WTC11 (cell line): ENCODE results near the gene USP13. TPM values are rescaled to one million over a fixed set of nuclear protein-coding genes. Genes with fewer than 3 reads are reported as not detected.
A peak's percentile ranks its signal among the peaks of the same experiment; 100 is the strongest.

Experiments
- ATAC-seq: fragments of 200-7000 bp; cut with Tn5 transposase; 2 replicates; pipeline ENCODE4 v1.10.0; 2021; ENCODE audit warnings: mild to moderate bottlenecking, moderate library complexity
- CTCF ChIA-PET: fragments of 300-600 bp; sonication (Branson Sonifier 250); formaldehyde crosslinking; loops from one replicate; lab custom pipeline; 2021; ENCODE audit warnings: antibody characterized with exemption; lab: Charles Lee
- POLR2A ChIA-PET: fragments of 350-600 bp; sonication (Branson Sonifier 250); formaldehyde crosslinking; loops from one replicate; lab custom pipeline; 2021; ENCODE audit warnings: antibody characterized with exemption; lab: Charles Lee
- DNase-seq: peaks from one replicate; pipeline ENCODE4 v3.0.0; 2021; ENCODE audit warnings: low spot score
- H3K27ac Mint-ChIP-seq: 2 replicates; pipeline ENCODE4 v1.8.0; 2021; ENCODE audit warnings: mixed read lengths
- H3K27me3 Mint-ChIP-seq: 2 replicates; pipeline ENCODE4 v1.8.0; 2021; ENCODE audit warnings: low read depth, mild to moderate bottlenecking, moderate library complexity, mixed read lengths
- H3K36me3 Mint-ChIP-seq: 2 replicates; pipeline ENCODE4 v1.8.0; 2021; ENCODE audit warnings: mixed read lengths
- H3K4me1 Mint-ChIP-seq: 2 replicates; pipeline ENCODE4 v1.8.0; 2022; ENCODE audit warnings: mixed read lengths
- H3K4me3 Mint-ChIP-seq: 2 replicates; pipeline ENCODE4 v1.8.0; 2021; ENCODE audit warnings: mild to moderate bottlenecking, moderate library complexity, mixed read lengths
- H3K9me3 Mint-ChIP-seq: 2 replicates; pipeline ENCODE4 v1.8.0; 2021; ENCODE audit warnings: mixed read lengths
- CREB1 ChIP-seq: sonication (generic); formaldehyde crosslinking; IDR thresholded peaks from 2 replicates; pipeline ENCODE4 v1.8.0; 2023; ENCODE audit warnings: mild to moderate bottlenecking, missing genetic modification reagents
- CREM ChIP-seq: sonication (generic); formaldehyde crosslinking; IDR thresholded peaks from 2 replicates; pipeline ENCODE4 v1.8.1; 2022; ENCODE audit warnings: mild to moderate bottlenecking, missing genetic modification reagents, moderate library complexity
- EMX1 ChIP-seq: fragments of 250-450 bp; sonication (Bioruptor Pico); IDR thresholded peaks from 2 replicates; pipeline ENCODE4 v1.8.0; 2021; ENCODE audit warnings: mild to moderate bottlenecking
- ETV6 ChIP-seq: sonication (generic); formaldehyde crosslinking; IDR thresholded peaks from 2 replicates; pipeline ENCODE4 v1.8.1; 2022; ENCODE audit warnings: mild to moderate bottlenecking, missing genetic modification reagents
- FOXK1 ChIP-seq: sonication (generic); formaldehyde crosslinking; IDR thresholded peaks from 2 replicates; pipeline ENCODE4 v1.8.0; 2022; ENCODE audit warnings: mild to moderate bottlenecking, moderate library complexity, missing genetic modification reagents
- MYBL2 ChIP-seq: sonication (generic); formaldehyde crosslinking; IDR thresholded peaks from 2 replicates; pipeline ENCODE4 v1.8.1; 2023; ENCODE audit warnings: mild to moderate bottlenecking, moderate library complexity, missing genetic modification reagents
- NFATC4 ChIP-seq: fragments of 250-450 bp; sonication (Bioruptor Pico); IDR thresholded peaks from 2 replicates; pipeline ENCODE4 v1.9.0; 2021; ENCODE audit warnings: mild to moderate bottlenecking
- NR1H2 ChIP-seq: sonication (generic); formaldehyde crosslinking; IDR thresholded peaks from 2 replicates; pipeline ENCODE4 v1.9.0; 2021; ENCODE audit warnings: mild to moderate bottlenecking, moderate library complexity, missing genetic modification reagents
- NR2C2 ChIP-seq: sonication (generic); formaldehyde crosslinking; IDR thresholded peaks from 2 replicates; pipeline ENCODE4 v1.8.0; 2022; ENCODE audit warnings: mild to moderate bottlenecking, missing genetic modification reagents
- OVOL2 ChIP-seq: fragments of 250-450 bp; sonication (Bioruptor Pico); IDR thresholded peaks from 2 replicates; pipeline ENCODE4 v1.9.0; 2021; ENCODE audit warnings: mild to moderate bottlenecking, borderline replicate concordance
- PRRX2 ChIP-seq: fragments of 250-450 bp; sonication (Bioruptor Pico); IDR thresholded peaks from 2 replicates; pipeline ENCODE4 v1.8.0; 2021; ENCODE audit warnings: mild to moderate bottlenecking
- SMAD3 ChIP-seq: sonication (generic); formaldehyde crosslinking; IDR thresholded peaks from 2 replicates; pipeline ENCODE4 v1.8.0; 2022; ENCODE audit warnings: missing genetic modification reagents, mild to moderate bottlenecking, borderline replicate concordance
- SP1 ChIP-seq: sonication (generic); formaldehyde crosslinking; conservative IDR thresholded peaks from 2 replicates; pipeline ENCODE4 v1.8.1; 2022; ENCODE audit warnings: missing genetic modification reagents
- TCF7 ChIP-seq: sonication (generic); formaldehyde crosslinking; IDR thresholded peaks from 2 replicates; pipeline ENCODE4 v1.8.0; 2022; ENCODE audit warnings: mild to moderate bottlenecking, low read depth, missing genetic modification reagents, moderate library complexity
- TP53 ChIP-seq: sonication (generic); formaldehyde crosslinking; IDR thresholded peaks from 2 replicates; pipeline ENCODE4 v1.8.1; 2023; ENCODE audit warnings: mild to moderate bottlenecking, missing genetic modification reagents
- ZNF121 ChIP-seq: sonication (generic); formaldehyde crosslinking; IDR thresholded peaks from 2 replicates; pipeline ENCODE4 v1.8.0; 2023; ENCODE audit warnings: missing genetic modification reagents
- total RNA-seq: library from RNA; stranded (reverse); gene quantifications from 3 replicates; pipeline ENCODE4 v1.2.3, GENCODE V29; 2021
- TF ChIP-seq, protein P1 (sequence below): fragments of 250-450 bp; sonication (Bioruptor Pico); IDR thresholded peaks from 2 replicates; pipeline ENCODE4 v1.9.0; 2021; ENCODE audit warnings: mild to moderate bottlenecking
- TF ChIP-seq, protein P2 (sequence below): sonication (generic); formaldehyde crosslinking; IDR thresholded peaks from 2 replicates; pipeline ENCODE4 v1.8.1; 2022; ENCODE audit warnings: low read depth, mild to moderate bottlenecking, moderate library complexity, missing genetic modification reagents, borderline replicate concordance
- TF ChIP-seq, protein P3 (sequence below): fragments of 250-450 bp; sonication (Bioruptor Pico); conservative IDR thresholded peaks from 2 replicates; pipeline ENCODE4 v1.9.0; 2021; ENCODE audit warnings: mild to moderate bottlenecking
- TF ChIP-seq, protein P4 (sequence below): sonication (generic); formaldehyde crosslinking; IDR thresholded peaks from 2 replicates; pipeline ENCODE4 v1.8.0; 2022; ENCODE audit warnings: mild to moderate bottlenecking, missing genetic modification reagents
- TF ChIP-seq, protein P5 (sequence below): sonication (generic); formaldehyde crosslinking; IDR thresholded peaks from 2 replicates; pipeline ENCODE4 v1.8.0; 2023; ENCODE audit warnings: mild to moderate bottlenecking, missing genetic modification reagents
- TF ChIP-seq, protein P6 (sequence below): sonication (generic); formaldehyde crosslinking; IDR thresholded peaks from 2 replicates; pipeline ENCODE4 v1.8.1; 2023; ENCODE audit warnings: mild to moderate bottlenecking, missing genetic modification reagents, borderline replicate concordance

USP13 gene
- total RNA-seq, 1 experiment from 2014 or later = 26.8 TPM

DNA sequence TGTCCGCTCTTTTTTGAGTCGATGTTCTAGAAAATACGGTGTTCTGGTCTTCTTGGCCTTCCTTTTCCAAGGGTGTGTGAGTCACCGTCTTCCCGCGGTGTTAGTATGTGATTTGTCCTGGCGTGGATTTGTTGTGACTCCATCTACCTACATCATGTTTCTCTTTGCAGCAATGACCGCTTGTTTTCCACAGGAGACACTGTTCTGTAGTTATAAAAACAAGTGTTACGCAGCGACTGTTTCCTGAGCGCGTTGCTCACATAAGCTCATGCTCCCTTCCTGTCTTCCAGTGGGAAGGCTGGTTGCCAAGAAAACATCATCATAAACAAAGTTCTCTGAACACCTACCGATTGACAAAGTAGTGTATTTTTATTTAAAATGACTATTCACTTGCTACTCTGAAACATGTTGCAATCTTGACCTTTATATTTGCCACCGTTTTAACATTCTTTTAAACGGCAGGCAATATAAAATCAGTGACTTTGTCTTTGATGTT, 19.0 kb downstream of the USP13 start:
- ChIA-PET POLR2A (no interaction called here), CTCF (no interaction called here)
- Mint-ChIP-seq H3K4me1 (peaks cover 23% of the 10 kb centered on the region), H3K9me3 (no peaks in the 10 kb centered on the region), H3K4me3 (no peak overlapping the region), H3K27ac (peak overlapping the region; percentile 59), H3K36me3 (no peaks in the 10 kb centered on the region), H3K27me3 (no peaks in the 10 kb centered on the region)
- ATAC-seq = no peak
- no peak for DNase-seq
- TF ChIP-seq TCF7 (CRISPR knock-in tag) = no peak
- no peak for TF ChIP-seq PRRX2
- TF ChIP-seq EMX1 = no peak
- no peak for TF ChIP-seq NR1H2 (CRISPR knock-in tag)
- TF ChIP-seq ZNF121 = no peak
- TF ChIP-seq, protein P1, sequence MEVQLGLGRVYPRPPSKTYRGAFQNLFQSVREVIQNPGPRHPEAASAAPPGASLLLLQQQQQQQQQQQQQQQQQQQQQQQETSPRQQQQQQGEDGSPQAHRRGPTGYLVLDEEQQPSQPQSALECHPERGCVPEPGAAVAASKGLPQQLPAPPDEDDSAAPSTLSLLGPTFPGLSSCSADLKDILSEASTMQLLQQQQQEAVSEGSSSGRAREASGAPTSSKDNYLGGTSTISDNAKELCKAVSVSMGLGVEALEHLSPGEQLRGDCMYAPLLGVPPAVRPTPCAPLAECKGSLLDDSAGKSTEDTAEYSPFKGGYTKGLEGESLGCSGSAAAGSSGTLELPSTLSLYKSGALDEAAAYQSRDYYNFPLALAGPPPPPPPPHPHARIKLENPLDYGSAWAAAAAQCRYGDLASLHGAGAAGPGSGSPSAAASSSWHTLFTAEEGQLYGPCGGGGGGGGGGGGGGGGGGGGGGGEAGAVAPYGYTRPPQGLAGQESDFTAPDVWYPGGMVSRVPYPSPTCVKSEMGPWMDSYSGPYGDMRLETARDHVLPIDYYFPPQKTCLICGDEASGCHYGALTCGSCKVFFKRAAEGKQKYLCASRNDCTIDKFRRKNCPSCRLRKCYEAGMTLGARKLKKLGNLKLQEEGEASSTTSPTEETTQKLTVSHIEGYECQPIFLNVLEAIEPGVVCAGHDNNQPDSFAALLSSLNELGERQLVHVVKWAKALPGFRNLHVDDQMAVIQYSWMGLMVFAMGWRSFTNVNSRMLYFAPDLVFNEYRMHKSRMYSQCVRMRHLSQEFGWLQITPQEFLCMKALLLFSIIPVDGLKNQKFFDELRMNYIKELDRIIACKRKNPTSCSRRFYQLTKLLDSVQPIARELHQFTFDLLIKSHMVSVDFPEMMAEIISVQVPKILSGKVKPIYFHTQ (CRISPR knock-in tag) = no peak
- no peak for TF ChIP-seq NFATC4 (CRISPR knock-in tag)
- no peak for TF ChIP-seq SMAD3
- TF ChIP-seq MYBL2 (CRISPR knock-in tag) = no peak
- no peak for TF ChIP-seq CREM (CRISPR knock-in tag)
- TF ChIP-seq SP1 = no peak
- TF ChIP-seq FOXK1 (CRISPR knock-in tag) = no peak
- TF ChIP-seq, protein P2, sequence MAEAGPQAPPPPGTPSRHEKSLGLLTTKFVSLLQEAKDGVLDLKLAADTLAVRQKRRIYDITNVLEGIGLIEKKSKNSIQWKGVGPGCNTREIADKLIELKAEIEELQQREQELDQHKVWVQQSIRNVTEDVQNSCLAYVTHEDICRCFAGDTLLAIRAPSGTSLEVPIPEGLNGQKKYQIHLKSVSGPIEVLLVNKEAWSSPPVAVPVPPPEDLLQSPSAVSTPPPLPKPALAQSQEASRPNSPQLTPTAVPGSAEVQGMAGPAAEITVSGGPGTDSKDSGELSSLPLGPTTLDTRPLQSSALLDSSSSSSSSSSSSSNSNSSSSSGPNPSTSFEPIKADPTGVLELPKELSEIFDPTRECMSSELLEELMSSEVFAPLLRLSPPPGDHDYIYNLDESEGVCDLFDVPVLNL (CRISPR knock-in tag) = no peak
- TF ChIP-seq OVOL2 (CRISPR knock-in tag) = no peak
- TF ChIP-seq, protein P3, sequence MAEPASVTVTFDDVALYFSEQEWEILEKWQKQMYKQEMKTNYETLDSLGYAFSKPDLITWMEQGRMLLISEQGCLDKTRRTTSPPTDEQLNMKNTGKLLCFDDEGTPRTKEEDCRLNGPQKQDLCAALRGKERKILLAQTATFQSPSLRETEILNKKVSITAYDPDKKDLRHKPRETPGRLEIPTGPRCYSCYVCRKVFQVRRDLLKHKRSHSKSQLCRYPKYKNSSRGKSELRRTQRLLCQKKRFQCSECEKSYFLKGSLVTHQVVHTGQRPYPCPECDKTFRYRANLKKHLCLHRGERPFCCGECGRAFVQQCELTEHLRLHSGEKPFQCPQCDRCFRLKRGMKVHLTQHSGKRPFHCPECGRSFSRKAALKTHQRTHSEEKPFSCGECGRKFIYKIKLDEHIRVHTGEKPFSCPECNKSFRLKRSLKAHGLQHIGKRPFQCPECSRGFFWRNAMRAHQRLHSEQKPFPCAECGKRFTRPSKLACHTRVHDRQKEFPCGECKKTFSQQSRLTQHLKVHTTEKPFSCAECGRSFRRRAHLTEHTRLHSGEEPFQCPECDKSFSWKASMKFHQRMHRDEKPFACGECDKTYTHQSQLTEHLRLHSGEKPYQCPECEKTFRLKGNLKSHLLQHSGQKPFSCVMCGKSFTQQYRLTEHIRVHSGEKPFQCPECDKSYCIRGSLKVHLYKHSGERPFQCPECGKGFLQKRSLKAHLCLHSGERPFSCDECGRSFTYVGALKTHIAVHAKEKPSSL = no peak
- TF ChIP-seq NR2C2 (CRISPR knock-in tag) = no peak
- no peak for TF ChIP-seq ETV6 (CRISPR knock-in tag)
- TF ChIP-seq CREB1 (CRISPR knock-in tag) = no peak
- TF ChIP-seq, protein P4, sequence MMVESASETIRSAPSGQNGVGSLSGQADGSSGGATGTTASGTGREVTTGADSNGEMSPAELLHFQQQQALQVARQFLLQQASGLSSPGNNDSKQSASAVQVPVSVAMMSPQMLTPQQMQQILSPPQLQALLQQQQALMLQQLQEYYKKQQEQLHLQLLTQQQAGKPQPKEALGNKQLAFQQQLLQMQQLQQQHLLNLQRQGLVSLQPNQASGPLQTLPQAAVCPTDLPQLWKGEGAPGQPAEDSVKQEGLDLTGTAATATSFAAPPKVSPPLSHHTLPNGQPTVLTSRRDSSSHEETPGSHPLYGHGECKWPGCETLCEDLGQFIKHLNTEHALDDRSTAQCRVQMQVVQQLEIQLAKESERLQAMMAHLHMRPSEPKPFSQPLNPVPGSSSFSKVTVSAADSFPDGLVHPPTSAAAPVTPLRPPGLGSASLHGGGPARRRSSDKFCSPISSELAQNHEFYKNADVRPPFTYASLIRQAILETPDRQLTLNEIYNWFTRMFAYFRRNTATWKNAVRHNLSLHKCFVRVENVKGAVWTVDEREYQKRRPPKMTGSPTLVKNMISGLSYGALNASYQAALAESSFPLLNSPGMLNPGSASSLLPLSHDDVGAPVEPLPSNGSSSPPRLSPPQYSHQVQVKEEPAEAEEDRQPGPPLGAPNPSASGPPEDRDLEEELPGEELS (CRISPR knock-in tag) = no peak
- TF ChIP-seq, all 79 proteins: peak for 0

DNA sequence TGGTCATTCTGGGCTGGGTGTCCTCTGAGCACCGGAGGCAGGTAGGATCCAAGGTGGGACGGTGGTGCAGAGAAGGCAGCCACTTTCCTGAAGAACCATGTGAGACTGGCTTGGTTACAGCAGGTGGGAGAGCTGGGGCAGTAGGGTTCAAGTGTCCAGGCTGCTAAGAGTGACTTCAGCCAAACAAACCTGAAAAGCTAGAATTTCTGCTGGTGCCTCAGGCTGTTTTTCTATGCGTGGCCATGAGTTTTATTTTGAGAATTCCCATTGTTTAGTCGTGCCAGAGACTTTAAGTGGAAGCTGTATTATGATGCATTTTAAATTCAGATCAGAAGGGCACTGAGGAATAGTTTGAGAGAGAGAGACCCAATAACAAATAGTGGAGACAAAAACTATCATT, 20.1 kb downstream of the USP13 start:
- POLR2A ChIA-PET = no interaction called here
- Mint-ChIP-seq H3K4me3 (no peak overlapping the region), H3K9me3 (no peaks in the 10 kb centered on the region), H3K36me3 (no peaks in the 10 kb centered on the region), H3K4me1 (peaks cover 21% of the 10 kb centered on the region), H3K27me3 (no peaks in the 10 kb centered on the region), H3K27ac (peak overlapping the region; percentile 81)
- CTCF ChIA-PET = interaction anchor here (0.7 kb wide), 1 partner anchor 23 kb away, joined by 3 read pairs; no protein-coding TSS in a partner anchor
- ATAC-seq (no peak), DNase-seq (no peak)
- TF ChIP-seq, protein P5, sequence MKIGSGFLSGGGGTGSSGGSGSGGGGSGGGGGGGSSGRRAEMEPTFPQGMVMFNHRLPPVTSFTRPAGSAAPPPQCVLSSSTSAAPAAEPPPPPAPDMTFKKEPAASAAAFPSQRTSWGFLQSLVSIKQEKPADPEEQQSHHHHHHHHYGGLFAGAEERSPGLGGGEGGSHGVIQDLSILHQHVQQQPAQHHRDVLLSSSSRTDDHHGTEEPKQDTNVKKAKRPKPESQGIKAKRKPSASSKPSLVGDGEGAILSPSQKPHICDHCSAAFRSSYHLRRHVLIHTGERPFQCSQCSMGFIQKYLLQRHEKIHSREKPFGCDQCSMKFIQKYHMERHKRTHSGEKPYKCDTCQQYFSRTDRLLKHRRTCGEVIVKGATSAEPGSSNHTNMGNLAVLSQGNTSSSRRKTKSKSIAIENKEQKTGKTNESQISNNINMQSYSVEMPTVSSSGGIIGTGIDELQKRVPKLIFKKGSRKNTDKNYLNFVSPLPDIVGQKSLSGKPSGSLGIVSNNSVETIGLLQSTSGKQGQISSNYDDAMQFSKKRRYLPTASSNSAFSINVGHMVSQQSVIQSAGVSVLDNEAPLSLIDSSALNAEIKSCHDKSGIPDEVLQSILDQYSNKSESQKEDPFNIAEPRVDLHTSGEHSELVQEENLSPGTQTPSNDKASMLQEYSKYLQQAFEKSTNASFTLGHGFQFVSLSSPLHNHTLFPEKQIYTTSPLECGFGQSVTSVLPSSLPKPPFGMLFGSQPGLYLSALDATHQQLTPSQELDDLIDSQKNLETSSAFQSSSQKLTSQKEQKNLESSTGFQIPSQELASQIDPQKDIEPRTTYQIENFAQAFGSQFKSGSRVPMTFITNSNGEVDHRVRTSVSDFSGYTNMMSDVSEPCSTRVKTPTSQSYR (CRISPR knock-in tag) = no peak
- TF ChIP-seq, protein P6, sequence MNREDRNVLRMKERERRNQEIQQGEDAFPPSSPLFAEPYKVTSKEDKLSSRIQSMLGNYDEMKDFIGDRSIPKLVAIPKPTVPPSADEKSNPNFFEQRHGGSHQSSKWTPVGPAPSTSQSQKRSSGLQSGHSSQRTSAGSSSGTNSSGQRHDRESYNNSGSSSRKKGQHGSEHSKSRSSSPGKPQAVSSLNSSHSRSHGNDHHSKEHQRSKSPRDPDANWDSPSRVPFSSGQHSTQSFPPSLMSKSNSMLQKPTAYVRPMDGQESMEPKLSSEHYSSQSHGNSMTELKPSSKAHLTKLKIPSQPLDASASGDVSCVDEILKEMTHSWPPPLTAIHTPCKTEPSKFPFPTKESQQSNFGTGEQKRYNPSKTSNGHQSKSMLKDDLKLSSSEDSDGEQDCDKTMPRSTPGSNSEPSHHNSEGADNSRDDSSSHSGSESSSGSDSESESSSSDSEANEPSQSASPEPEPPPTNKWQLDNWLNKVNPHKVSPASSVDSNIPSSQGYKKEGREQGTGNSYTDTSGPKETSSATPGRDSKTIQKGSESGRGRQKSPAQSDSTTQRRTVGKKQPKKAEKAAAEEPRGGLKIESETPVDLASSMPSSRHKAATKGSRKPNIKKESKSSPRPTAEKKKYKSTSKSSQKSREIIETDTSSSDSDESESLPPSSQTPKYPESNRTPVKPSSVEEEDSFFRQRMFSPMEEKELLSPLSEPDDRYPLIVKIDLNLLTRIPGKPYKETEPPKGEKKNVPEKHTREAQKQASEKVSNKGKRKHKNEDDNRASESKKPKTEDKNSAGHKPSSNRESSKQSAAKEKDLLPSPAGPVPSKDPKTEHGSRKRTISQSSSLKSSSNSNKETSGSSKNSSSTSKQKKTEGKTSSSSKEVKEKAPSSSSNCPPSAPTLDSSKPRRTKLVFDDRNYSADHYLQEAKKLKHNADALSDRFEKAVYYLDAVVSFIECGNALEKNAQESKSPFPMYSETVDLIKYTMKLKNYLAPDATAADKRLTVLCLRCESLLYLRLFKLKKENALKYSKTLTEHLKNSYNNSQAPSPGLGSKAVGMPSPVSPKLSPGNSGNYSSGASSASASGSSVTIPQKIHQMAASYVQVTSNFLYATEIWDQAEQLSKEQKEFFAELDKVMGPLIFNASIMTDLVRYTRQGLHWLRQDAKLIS (CRISPR knock-in tag) = no peak
- TF ChIP-seq CREB1 (CRISPR knock-in tag) = no peak
- TF ChIP-seq TP53 (CRISPR knock-in tag) = no peak
